Ishikawa (cell line): ENCODE results near the gene ASB1.

Source experiments
- CEBPB ChIP-seq: IDR thresholded peaks from 2 replicates; pipeline ENCODE4 v1.6.1; 2012
- CREB1 ChIP-seq: IDR thresholded peaks from 2 replicates; pipeline ENCODE4 v1.6.1; 2012; ENCODE audit warnings: low read depth
- EGR1 ChIP-seq: IDR thresholded peaks from 2 replicates; pipeline ENCODE4 v1.6.1; 2012
- EP300 ChIP-seq: IDR thresholded peaks from 2 replicates; pipeline ENCODE4 v1.6.1; 2012; ENCODE audit warnings: borderline replicate concordance
- FOXM1 ChIP-seq: IDR thresholded peaks from 2 replicates; pipeline ENCODE4 v1.6.1; 2012; ENCODE audit warnings: low read depth, borderline replicate concordance
- NFIC ChIP-seq: IDR thresholded peaks from 2 replicates; pipeline ENCODE4 v1.6.1; 2012
- RAD21 ChIP-seq: IDR thresholded peaks from 2 replicates; pipeline ENCODE4 v1.6.1; 2012; ENCODE audit warnings: low read depth
- TAF1 ChIP-seq: IDR thresholded peaks from 2 replicates; pipeline ENCODE4 v1.6.1; 2012; ENCODE audit warnings: low read depth, mild to moderate bottlenecking
- TCF12 ChIP-seq: IDR thresholded peaks from 2 replicates; pipeline ENCODE4 v1.6.1; 2012; ENCODE audit warnings: low read depth
- TEAD4 ChIP-seq: IDR thresholded peaks from 2 replicates; pipeline ENCODE4 v1.6.1; 2012
- USF1 ChIP-seq: IDR thresholded peaks from 2 replicates; pipeline ENCODE4 v1.6.1; 2012
- YY1 ChIP-seq: IDR thresholded peaks from 2 replicates; pipeline ENCODE4 v1.6.1; 2012; ENCODE audit warnings: low read depth
- ZBTB7A ChIP-seq: IDR thresholded peaks from 2 replicates; pipeline ENCODE4 v1.6.1; 2012; ENCODE audit warnings: low read depth
- TF ChIP-seq, protein P1 (sequence below): IDR thresholded peaks from 2 replicates; pipeline ENCODE4 v1.6.1; 2012
- TF ChIP-seq, protein P2 (sequence below): IDR thresholded peaks from 2 replicates; pipeline ENCODE4 v1.6.1; 2012; ENCODE audit warnings: low read depth, mild to moderate bottlenecking

The ASB1 gene

DNA sequence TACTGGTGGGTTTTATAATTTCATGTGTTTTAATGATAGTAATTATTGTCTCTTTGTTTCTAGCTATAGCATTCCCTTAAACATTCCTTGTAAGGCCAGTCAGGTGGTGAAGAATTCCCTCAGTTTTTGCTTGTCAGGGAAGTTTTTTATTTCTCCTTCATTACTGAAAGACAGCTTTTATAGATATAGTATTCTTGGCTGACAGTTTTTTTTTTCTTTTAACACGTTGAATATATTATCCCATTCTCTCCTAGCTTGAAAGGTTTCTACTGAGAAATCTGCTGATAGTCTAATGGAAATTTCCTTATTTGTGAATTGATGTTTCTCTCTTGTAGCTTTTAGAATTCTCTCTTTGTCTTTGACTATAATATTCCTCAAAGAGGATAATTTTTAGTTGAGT lies 46.8 kb downstream of the ASB1 start:
- TF ChIP-seq CREB1 (no peak), TAF1 (no peak), USF1 (no peak), EGR1 (no peak), NFIC (no peak), CEBPB (no peak), ZBTB7A (no peak), YY1 (no peak), FOXM1 (no peak), TEAD4 (no peak), RAD21 (no peak)
- TF ChIP-seq, protein P1, sequence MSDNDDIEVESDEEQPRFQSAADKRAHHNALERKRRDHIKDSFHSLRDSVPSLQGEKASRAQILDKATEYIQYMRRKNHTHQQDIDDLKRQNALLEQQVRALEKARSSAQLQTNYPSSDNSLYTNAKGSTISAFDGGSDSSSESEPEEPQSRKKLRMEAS, result no peak
- TF ChIP-seq, protein P2, sequence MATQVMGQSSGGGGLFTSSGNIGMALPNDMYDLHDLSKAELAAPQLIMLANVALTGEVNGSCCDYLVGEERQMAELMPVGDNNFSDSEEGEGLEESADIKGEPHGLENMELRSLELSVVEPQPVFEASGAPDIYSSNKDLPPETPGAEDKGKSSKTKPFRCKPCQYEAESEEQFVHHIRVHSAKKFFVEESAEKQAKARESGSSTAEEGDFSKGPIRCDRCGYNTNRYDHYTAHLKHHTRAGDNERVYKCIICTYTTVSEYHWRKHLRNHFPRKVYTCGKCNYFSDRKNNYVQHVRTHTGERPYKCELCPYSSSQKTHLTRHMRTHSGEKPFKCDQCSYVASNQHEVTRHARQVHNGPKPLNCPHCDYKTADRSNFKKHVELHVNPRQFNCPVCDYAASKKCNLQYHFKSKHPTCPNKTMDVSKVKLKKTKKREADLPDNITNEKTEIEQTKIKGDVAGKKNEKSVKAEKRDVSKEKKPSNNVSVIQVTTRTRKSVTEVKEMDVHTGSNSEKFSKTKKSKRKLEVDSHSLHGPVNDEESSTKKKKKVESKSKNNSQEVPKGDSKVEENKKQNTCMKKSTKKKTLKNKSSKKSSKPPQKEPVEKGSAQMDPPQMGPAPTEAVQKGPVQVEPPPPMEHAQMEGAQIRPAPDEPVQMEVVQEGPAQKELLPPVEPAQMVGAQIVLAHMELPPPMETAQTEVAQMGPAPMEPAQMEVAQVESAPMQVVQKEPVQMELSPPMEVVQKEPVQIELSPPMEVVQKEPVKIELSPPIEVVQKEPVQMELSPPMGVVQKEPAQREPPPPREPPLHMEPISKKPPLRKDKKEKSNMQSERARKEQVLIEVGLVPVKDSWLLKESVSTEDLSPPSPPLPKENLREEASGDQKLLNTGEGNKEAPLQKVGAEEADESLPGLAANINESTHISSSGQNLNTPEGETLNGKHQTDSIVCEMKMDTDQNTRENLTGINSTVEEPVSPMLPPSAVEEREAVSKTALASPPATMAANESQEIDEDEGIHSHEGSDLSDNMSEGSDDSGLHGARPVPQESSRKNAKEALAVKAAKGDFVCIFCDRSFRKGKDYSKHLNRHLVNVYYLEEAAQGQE, result no peak

- TF ChIP-seq, protein P1, result no peak
- TF ChIP-seq, protein P2, result no peak
- no peak for TF ChIP-seq CEBPB
- no peak for TF ChIP-seq YY1
- no peak for TF ChIP-seq USF1
- TF ChIP-seq NFIC, result no peak
- no peak for TF ChIP-seq TCF12
- TF ChIP-seq FOXM1, result no peak
- TF ChIP-seq ZBTB7A, result no peak
- TF ChIP-seq TEAD4, result no peak
- TF ChIP-seq RAD21, result no peak
- no peak for TF ChIP-seq CREB1
- no peak for TF ChIP-seq EP300
- no peak for TF ChIP-seq EGR1
- TF ChIP-seq TAF1, result no peak
Observed at GRCh38 chr2:238475034-238475433, 48.3 kb downstream of the ASB1 start.

- TF ChIP-seq CEBPB (no peak), NFIC (no peak)
Observed at GRCh38 chr2:238475566-238475965, 48.8 kb downstream of the ASB1 start.

GRCh38 chr2:238476258-238476657 lies 49.5 kb downstream of the ASB1 start:
- TF ChIP-seq, protein P2, result no peak
- no peak for TF ChIP-seq CREB1

GRCh38 chr2:238478216-238478615 lies 51.5 kb downstream of the ASB1 start:
- TF ChIP-seq, protein P2, result no peak
- TF ChIP-seq EGR1, result no peak
- no peak for TF ChIP-seq TEAD4
